Measurements from ENCODE around the gene NAALADL2. TPM values are rescaled to one million over a fixed set of nuclear protein-coding genes. Genes with fewer than 3 reads are reported as not detected.
A peak's percentile ranks its signal among the peaks of the same experiment; 100 is the strongest.

NAALADL2 gene
- total and polyA plus RNA-seq, 2 experiments from 2014 or later: 3.4 to 15.3 TPM

- Histone ChIP-seq H3K4me1 (ENCODE audit: insufficient read depth) (peaks cover 5% of the 10 kb centered on the region), H3K9me2 (replicated peaks; ENCODE audit: insufficient read depth) (no peaks in the 10 kb centered on the region), H4K20me1 (ENCODE audit: insufficient read depth, poor library complexity, severe bottlenecking) (no peaks in the 10 kb centered on the region), H3K4me2 (peak overlapping the region; percentile 5), H3K27me3 (no peaks in the 10 kb centered on the region), H3K36me3 (replicated peaks; ENCODE audit: insufficient read depth, low read depth) (no peaks in the 10 kb centered on the region), H3K27ac (peak overlapping the region; percentile 55), H3K9me3 (ENCODE audit: low read depth) (no peaks in the 10 kb centered on the region), H2AFZ (no peak overlapping the region), H3K79me2 (no peaks in the 10 kb centered on the region), H3K4me3 (no peak overlapping the region)
- TF ChIP-seq EZH2phosphoT487 (IDR thresholded peaks at IDR 0.05; ENCODE audit: low read depth, severe bottlenecking, unreplicated experiment) (no peak), CTCF (IDR thresholded peaks at IDR 0.05; ENCODE audit: poor library complexity) (no peak), EZH2 (IDR thresholded peaks at IDR 0.05; ENCODE audit: borderline replicate concordance) (no peak)
- 90% methylated on average over 3 of the region's 3 CpGs for WGBS (ENCODE audit: low lambda C conversion rate, missing lambda C conversion rate)
- no peak for DNase-seq (ENCODE audit: low spot score)
These were observed 3.5 kb downstream of the NAALADL2 start for GRCh38 chr3:174862666-174863065.

GRCh38 chr3:174863488-174863887 is 4.4 kb downstream of the NAALADL2 start:
- DNase-seq (ENCODE audit: low spot score): peak; percentile 49
- H3K4me1 ChIP-seq (ENCODE audit: insufficient read depth): peaks cover 5% of the 10 kb centered on the region

DNA sequence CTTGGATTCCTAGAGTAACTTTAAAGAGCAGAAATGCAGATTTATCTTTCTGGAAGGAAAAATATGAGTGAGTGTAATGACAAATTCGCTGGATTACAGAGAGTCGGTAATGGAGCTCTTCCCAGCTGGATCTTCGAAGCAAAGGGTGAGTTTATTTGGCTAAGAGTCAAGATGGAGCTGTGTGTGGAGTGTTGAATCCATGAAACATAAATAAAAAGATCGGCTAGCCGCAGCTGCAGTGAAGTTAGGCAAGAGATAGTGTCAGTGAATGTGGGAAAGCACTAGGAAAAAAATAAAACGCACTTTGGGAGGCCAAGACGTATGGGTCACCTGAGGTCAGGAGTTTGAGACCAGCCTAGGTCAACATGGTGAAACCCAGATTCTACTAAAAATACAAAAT is 10.3 kb downstream of the NAALADL2 start:
- TF ChIP-seq CTCF (IDR thresholded peaks at IDR 0.05; ENCODE audit: poor library complexity): no peak
- no peak for TF ChIP-seq EZH2phosphoT487 (IDR thresholded peaks at IDR 0.05; ENCODE audit: low read depth, severe bottlenecking, unreplicated experiment)
- H3K36me3 ChIP-seq (replicated peaks; ENCODE audit: insufficient read depth, low read depth): no peaks in the 10 kb centered on the region
- peak overlapping the region; percentile 21 for H3K4me2 ChIP-seq
- H3K27ac ChIP-seq: no peak overlapping the region
- no peak for DNase-seq (ENCODE audit: low spot score)
- H3K9me2 ChIP-seq (replicated peaks; ENCODE audit: insufficient read depth): no peaks in the 10 kb centered on the region
- no peaks in the 10 kb centered on the region for H3K9me3 ChIP-seq (ENCODE audit: low read depth)
- no peaks in the 10 kb centered on the region for H3K4me1 ChIP-seq (ENCODE audit: insufficient read depth)
- no peaks in the 10 kb centered on the region for H3K27me3 ChIP-seq
- H3K4me3 ChIP-seq: no peak overlapping the region
- no peaks in the 10 kb centered on the region for H4K20me1 ChIP-seq (ENCODE audit: insufficient read depth, poor library complexity, severe bottlenecking)
- no peaks in the 10 kb centered on the region for H3K79me2 ChIP-seq
- H2AFZ ChIP-seq: no peak overlapping the region
- 82% methylated on average over 7 of the region's 7 CpGs for WGBS (ENCODE audit: low lambda C conversion rate, missing lambda C conversion rate)

More at GRCh38 chr3:174863488-174863887, 4.4 kb downstream of the NAALADL2 start:
- Histone ChIP-seq H3K27me3 (no peaks in the 10 kb centered on the region), H4K20me1 (ENCODE audit: insufficient read depth, poor library complexity, severe bottlenecking) (no peaks in the 10 kb centered on the region), H3K4me3 (no peak overlapping the region), H3K9me2 (replicated peaks; ENCODE audit: insufficient read depth) (no peaks in the 10 kb centered on the region), H3K36me3 (replicated peaks; ENCODE audit: insufficient read depth, low read depth) (no peaks in the 10 kb centered on the region), H3K27ac (peak overlapping the region; percentile 56), H3K9me3 (ENCODE audit: low read depth) (no peaks in the 10 kb centered on the region), H3K4me2 (peak overlapping the region; percentile 5), H3K79me2 (no peaks in the 10 kb centered on the region), H2AFZ (no peak overlapping the region)
- no peak for TF ChIP-seq EZH2phosphoT487 (IDR thresholded peaks at IDR 0.05; ENCODE audit: low read depth, severe bottlenecking, unreplicated experiment)
- no peak for TF ChIP-seq CTCF (IDR thresholded peaks at IDR 0.05; ENCODE audit: poor library complexity)
- no peak for TF ChIP-seq EZH2 (IDR thresholded peaks at IDR 0.05; ENCODE audit: borderline replicate concordance)

Data from hepatocyte (in vitro differentiated cells).